Measurements from ENCODE around the gene MAPT. TPM values are rescaled to one million over a fixed set of nuclear protein-coding genes. Genes with fewer than 3 reads are reported as not detected.
"Not testable (repeated sequence)": the region's sequence is repeated elsewhere in the genome, so short reads cannot be mapped to it uniquely, and the experiment has no call there.

Gene MAPT
- total RNA-seq, 1 donor from 2014 or later, result 6.1 TPM

GRCh38 chr17:45956090-45956489 lies 61.7 kb downstream of the MAPT start:
- TF ChIP-seq, protein P1, sequence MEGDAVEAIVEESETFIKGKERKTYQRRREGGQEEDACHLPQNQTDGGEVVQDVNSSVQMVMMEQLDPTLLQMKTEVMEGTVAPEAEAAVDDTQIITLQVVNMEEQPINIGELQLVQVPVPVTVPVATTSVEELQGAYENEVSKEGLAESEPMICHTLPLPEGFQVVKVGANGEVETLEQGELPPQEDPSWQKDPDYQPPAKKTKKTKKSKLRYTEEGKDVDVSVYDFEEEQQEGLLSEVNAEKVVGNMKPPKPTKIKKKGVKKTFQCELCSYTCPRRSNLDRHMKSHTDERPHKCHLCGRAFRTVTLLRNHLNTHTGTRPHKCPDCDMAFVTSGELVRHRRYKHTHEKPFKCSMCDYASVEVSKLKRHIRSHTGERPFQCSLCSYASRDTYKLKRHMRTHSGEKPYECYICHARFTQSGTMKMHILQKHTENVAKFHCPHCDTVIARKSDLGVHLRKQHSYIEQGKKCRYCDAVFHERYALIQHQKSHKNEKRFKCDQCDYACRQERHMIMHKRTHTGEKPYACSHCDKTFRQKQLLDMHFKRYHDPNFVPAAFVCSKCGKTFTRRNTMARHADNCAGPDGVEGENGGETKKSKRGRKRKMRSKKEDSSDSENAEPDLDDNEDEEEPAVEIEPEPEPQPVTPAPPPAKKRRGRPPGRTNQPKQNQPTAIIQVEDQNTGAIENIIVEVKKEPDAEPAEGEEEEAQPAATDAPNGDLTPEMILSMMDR (IDR thresholded peaks at IDR 0.05), result no peak
- TF ChIP-seq POLR2A (IDR thresholded peaks at IDR 0.05), result no peak
- no peak for TF ChIP-seq POLR2AphosphoS5 (IDR thresholded peaks at IDR 0.05; ENCODE audit: insufficient read depth in 1 of 2, low read depth in 1 of 2)
- intact Hi-C loops (cut with DNase I), result no loop called here
- no peaks in the 10 kb centered on the region for H3K4me1 ChIP-seq

GRCh38 chr17:45956746-45957145 lies 62.4 kb downstream of the MAPT start:
- DNase-seq (ENCODE audit: extremely low spot score in 2 of 2); H3K27me3 ChIP-seq; intact Hi-C loops (cut with DNase I); H3K4me1 ChIP-seq; H3K27ac ChIP-seq; H3K9me3 ChIP-seq; H3K36me3 ChIP-seq; H3K4me3 ChIP-seq: not testable (repeated sequence)

More at GRCh38 chr17:45956090-45956489, 61.7 kb downstream of the MAPT start:
- no peak for DNase-seq (ENCODE audit: extremely low spot score in 2 of 2)
- Histone ChIP-seq H3K27ac (no peak overlapping the region), H3K9me3 (no peaks in the 10 kb centered on the region), H3K27me3 (no peaks in the 10 kb centered on the region), H3K4me3 (no peak overlapping the region), H3K36me3 (no peaks in the 10 kb centered on the region)

DNA sequence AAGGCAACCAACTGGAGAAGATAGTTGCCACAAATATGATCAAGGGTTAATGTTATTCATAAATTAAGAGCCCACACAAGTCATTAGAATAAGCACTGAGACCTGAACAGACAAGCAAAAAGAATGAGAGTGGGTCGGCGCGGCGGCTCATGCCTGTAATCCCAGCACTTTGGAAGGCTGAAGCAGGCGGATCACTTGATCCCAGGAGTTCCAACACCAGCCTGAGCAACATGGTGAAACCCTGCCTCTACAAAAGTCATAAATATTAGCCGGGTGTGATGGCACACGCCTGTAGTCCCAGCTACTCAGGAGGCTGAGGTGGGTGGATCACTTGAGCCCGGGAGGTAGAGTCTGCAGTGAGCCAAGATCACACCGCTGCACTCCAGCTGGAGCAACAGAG lies 64.0 kb downstream of the MAPT start:
- intact Hi-C loops (cut with DNase I), result no loop called here
- DNase-seq (ENCODE audit: extremely low spot score in 2 of 2), result no peak
- Histone ChIP-seq H3K27me3 (no peaks in the 10 kb centered on the region), H3K4me1 (no peaks in the 10 kb centered on the region), H3K36me3 (no peaks in the 10 kb centered on the region), H3K27ac (no peak overlapping the region), H3K9me3 (no peaks in the 10 kb centered on the region), H3K4me3 (no peak overlapping the region)
- no peak for TF ChIP-seq POLR2A (IDR thresholded peaks at IDR 0.05)
- no peak for TF ChIP-seq POLR2AphosphoS5 (IDR thresholded peaks at IDR 0.05; ENCODE audit: insufficient read depth in 1 of 2, low read depth in 1 of 2)
- TF ChIP-seq, protein P1 (IDR thresholded peaks at IDR 0.05), result no peak

GRCh38 chr17:45958994-45959665 lies 64.8 kb downstream of the MAPT start:
- H3K4me3 ChIP-seq, result no peak overlapping the region
- no peaks in the 10 kb centered on the region for H3K27me3 ChIP-seq
- H3K9me3 ChIP-seq, result no peaks in the 10 kb centered on the region
- DNase-seq (ENCODE audit: extremely low spot score in 2 of 2), result no peak
- intact Hi-C loops (cut with DNase I), result no loop called here
- TF ChIP-seq POLR2A (IDR thresholded peaks at IDR 0.05) (no peak), POLR2AphosphoS5 (IDR thresholded peaks at IDR 0.05; ENCODE audit: insufficient read depth in 1 of 2, low read depth in 1 of 2) (no peak)
- TF ChIP-seq, protein P1 (IDR thresholded peaks at IDR 0.05), result no peak
- no peak overlapping the region for H3K27ac ChIP-seq
- H3K36me3 ChIP-seq, result no peaks in the 10 kb centered on the region
- no peaks in the 10 kb centered on the region for H3K4me1 ChIP-seq

DNA sequence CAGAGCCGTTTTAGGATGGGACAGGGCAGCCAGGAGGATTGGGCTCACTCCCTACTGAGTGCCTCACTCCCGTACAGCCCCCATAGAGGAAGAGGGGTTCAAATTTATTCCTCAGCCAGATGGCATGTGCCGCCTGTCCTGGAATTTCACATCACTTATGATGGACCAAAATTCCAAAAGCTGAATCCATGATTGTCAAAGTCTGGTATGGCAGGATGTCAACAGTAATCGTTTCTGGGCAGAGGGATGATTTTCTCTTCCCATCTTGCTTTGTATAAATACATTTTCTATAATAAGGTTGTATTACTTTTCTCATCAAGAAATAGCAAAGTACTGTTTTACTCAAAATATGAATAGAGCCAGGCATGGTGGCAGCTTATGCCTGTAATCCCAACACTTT lies 66.0 kb downstream of the MAPT start:
- intact Hi-C loops (cut with DNase I), result no loop called here
- no peaks in the 10 kb centered on the region for H3K36me3 ChIP-seq
- H3K27me3 ChIP-seq, result no peaks in the 10 kb centered on the region
- DNase-seq (ENCODE audit: extremely low spot score in 2 of 2), result no peak
- TF ChIP-seq POLR2AphosphoS5 (IDR thresholded peaks at IDR 0.05; ENCODE audit: insufficient read depth in 1 of 2, low read depth in 1 of 2) (no peak), POLR2A (IDR thresholded peaks at IDR 0.05) (no peak)
- TF ChIP-seq, protein P1 (IDR thresholded peaks at IDR 0.05), result no peak
- no peak overlapping the region for H3K27ac ChIP-seq
- no peaks in the 10 kb centered on the region for H3K4me1 ChIP-seq
- H3K9me3 ChIP-seq, result no peaks in the 10 kb centered on the region
- no peak overlapping the region for H3K4me3 ChIP-seq
